Inflammatory macrophage (primary cell): ENCODE results near the gene CDK9.

ENCODE experiments used
- DNase-seq, 2 donors: peaks; one replicate each; pipeline ENCODE4 v3.0.0-alpha.2; 2020 to 2022

CDK9 gene

GRCh38 chr9:127805620-127806019, 19.8 kb downstream of the CDK9 start:
- DNase-seq = peak; percentile 25 to 44

- DNase-seq = no peak
Measured at GRCh38 chr9:127806871-127807270, 21.0 kb downstream of the CDK9 start.

- no peak for DNase-seq
Measured at GRCh38 chr9:127808347-127809001, 22.6 kb downstream of the CDK9 start.

- DNase-seq = no peak
Measured at GRCh38 chr9:127809002-127809539, 23.2 kb downstream of the CDK9 start.

GRCh38 chr9:127809540-127810377, 23.9 kb downstream of the CDK9 start:
- DNase-seq = no peak

- DNase-seq = no peak
Measured at GRCh38 chr9:127810378-127811187, 24.7 kb downstream of the CDK9 start.

- DNase-seq = no peak
Measured at GRCh38 chr9:127812011-127812410, 26.2 kb downstream of the CDK9 start.

GRCh38 chr9:127812936-127813675, 27.3 kb downstream of the CDK9 start:
- no peak for DNase-seq

GRCh38 chr9:127813686-127814226, 27.9 kb downstream of the CDK9 start:
- no peak for DNase-seq

GRCh38 chr9:127814619-127815511, 29.0 kb downstream of the CDK9 start:
- peak in 1 of 2 donors; percentile 1 for DNase-seq

- peak in 1 of 2 donors; percentile 2 for DNase-seq
Measured at GRCh38 chr9:127815512-127816361, 29.9 kb downstream of the CDK9 start.

- no peak for DNase-seq
Measured at GRCh38 chr9:127816362-127816725, 30.5 kb downstream of the CDK9 start.

- DNase-seq = no peak
Measured at GRCh38 chr9:127816728-127817127, 30.9 kb downstream of the CDK9 start.

- peak in 1 of 2 donors; percentile 1 for DNase-seq
Measured at GRCh38 chr9:127817881-127818434, 32.1 kb downstream of the CDK9 start.

GRCh38 chr9:127818574-127818973, 32.7 kb downstream of the CDK9 start:
- DNase-seq = no peak

- DNase-seq = no peak
Measured at GRCh38 chr9:127822108-127822507, 36.3 kb downstream of the CDK9 start.

- no peak for DNase-seq
Measured at GRCh38 chr9:127825319-127826051, 39.7 kb downstream of the CDK9 start.

- DNase-seq = no peak
Measured at GRCh38 chr9:127826253-127826913, 40.5 kb downstream of the CDK9 start.
